GM21619 (cell line): ENCODE data around the gene ASB18.
"Not testable (repeated sequence)": the region's sequence is repeated elsewhere in the genome, so short reads cannot be mapped to it uniquely, and the experiment has no call there.

ENCODE experiments used
- ATAC-seq: cut with Tn5 transposase; IDR thresholded peaks from one replicate; pipeline ENCODE4 v1.9.1; 2021; ENCODE audit not compliant: unreplicated experiment

The ASB18 gene

DNA sequence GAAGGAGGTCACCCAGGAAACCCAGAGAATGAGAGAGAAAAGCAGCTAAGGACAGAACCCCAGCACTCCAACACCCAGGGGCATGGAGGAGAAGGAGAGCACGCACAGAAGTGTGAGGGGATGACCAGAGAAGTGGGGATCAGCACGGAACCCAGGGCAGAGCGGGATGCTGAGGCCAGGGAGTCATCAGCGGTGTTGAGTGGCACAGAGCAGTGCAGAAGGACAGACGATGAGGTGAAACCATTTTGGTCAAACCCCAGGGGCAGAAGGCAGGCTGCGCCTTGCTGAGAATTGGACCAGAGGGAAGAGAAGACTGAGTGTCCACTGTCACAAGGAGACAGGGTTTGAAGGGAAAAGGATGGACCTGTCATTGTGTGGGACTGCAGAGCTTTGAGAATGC, 23.4 kb upstream of the ASB18 start:
- ATAC-seq, result no peak

DNA sequence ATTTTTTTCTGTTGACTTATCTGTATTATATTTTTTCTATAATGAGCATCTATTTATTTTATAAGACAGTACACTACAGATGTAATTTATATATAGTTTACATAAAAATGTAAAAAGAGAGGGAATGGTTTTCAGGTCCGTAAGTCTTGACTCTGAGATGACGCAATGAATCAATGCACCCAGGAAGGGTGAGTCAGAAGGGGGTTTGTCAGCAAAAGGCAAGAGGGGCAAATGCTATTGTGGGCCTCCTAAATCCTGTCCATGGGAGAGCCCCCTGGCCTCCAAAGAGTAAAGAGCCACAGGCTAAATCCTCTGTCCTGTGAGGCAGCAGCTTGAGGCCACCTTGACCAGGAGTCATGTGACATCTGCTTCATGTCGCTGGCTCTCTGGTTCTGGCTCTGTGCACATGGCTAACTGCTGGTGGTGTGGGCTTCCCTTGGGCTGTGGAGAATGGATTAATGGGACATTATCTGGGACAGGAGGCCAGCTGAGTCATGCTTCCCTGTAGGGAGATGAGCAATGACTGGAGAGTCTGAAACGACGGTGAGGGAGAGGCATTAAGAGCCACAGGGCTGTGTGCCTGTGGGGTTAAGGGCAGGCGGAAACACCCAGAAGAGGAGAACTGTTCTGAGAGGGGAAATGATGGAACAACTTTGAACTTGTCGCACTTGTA, 22.8 kb upstream of the ASB18 start:
- ATAC-seq, result no peak

GRCh38 chr2:236284208-236284607, 20.0 kb upstream of the ASB18 start:
- no peak for ATAC-seq

DNA sequence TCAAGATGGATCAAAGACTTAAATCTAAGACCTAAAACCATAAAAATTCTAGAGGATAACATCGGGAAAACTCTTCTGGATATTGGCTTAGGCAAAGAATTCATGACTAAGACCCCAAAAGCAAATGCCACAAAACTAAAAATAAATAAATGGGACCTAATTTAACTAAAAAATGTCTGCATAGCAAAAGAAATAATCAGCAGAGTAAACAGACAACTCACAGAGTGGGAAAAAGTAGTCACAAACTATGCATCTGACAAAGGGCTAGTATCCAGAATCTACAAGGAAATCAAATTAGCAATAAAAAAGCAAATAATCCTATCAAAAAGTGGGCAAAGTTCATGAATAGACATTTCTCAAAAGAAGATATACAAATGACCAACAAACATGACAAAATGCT, 18.2 kb upstream of the ASB18 start:
- ATAC-seq, result no peak

- no peak for ATAC-seq
These were observed 17.2 kb upstream of the ASB18 start for GRCh38 chr2:236281423-236281822.

DNA sequence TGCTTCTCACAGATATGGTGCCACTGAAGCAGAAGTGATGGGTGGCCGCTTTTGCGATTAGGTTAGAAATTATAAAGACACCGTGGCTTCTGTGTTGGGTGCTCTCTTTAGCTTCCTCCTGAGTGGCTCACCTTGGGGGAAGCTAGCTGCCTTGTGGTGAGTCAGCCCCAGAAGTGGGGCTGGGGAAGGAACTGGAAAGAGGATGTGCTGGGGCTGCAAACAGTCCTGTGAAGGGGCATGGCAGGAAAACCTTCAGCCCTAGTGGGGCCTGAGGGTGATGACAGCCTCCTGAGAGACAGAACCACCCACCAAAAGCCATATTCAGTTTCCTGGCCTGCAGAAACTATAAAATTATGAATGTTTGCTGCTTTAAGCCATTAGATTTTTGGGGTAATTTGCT, 8.9 kb upstream of the ASB18 start:
- no peak for ATAC-seq

GRCh38 chr2:236271851-236272250, 7.6 kb upstream of the ASB18 start:
- ATAC-seq, result no peak

- ATAC-seq, result not testable (repeated sequence)
These were observed 5.7 kb upstream of the ASB18 start for GRCh38 chr2:236269876-236270275.

GRCh38 chr2:236265675-236266074, 1.5 kb upstream of the ASB18 start:
- no peak for ATAC-seq

- ATAC-seq, result no peak
These were observed 2.0 kb downstream of the ASB18 start for GRCh38 chr2:236262238-236262637.

DNA sequence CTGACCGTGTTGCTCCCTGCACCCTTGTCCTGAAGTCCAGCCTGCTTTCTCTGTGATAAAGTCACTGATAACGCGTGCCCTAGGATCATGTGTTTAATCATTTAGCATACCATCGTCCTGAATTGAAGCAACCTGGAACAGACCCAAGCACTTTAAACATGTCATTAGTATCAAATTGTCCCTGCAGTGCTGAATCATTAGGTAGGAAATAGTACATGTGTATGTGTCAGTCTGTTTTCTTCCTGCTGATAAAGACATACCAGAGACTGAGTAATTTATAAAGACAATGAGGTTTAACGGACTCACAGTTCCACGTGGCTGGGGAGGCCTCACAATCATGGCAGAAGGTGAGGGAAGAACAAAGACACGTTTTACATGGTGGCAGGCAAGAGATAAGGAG, 2.8 kb downstream of the ASB18 start:
- no peak for ATAC-seq

DNA sequence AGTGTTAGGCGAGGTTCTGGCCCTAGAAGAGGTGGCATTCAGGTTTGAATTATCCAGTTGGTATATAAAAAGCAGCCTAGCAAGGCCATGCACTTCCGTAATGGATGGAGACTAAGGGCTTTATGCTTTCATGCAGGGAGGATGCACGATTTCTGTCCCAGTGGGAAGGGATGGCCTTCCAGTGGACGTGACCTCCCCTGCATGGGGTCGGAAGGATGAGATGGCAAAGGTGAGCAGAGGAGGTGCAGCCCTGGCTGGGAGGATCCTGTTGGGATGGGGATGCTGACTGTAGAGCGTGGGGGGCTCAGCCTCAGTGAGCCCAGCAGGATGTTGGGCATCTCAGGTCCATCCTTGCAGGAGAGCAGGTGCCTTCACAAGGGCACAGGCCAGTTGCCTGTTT, 4.8 kb downstream of the ASB18 start:
- ATAC-seq, result no peak

GRCh38 chr2:236257575-236257974, 6.6 kb downstream of the ASB18 start:
- no peak for ATAC-seq

GRCh38 chr2:236257136-236257535, 7.1 kb downstream of the ASB18 start:
- no peak for ATAC-seq

GRCh38 chr2:236256366-236256985, 7.7 kb downstream of the ASB18 start:
- ATAC-seq, result no peak

DNA sequence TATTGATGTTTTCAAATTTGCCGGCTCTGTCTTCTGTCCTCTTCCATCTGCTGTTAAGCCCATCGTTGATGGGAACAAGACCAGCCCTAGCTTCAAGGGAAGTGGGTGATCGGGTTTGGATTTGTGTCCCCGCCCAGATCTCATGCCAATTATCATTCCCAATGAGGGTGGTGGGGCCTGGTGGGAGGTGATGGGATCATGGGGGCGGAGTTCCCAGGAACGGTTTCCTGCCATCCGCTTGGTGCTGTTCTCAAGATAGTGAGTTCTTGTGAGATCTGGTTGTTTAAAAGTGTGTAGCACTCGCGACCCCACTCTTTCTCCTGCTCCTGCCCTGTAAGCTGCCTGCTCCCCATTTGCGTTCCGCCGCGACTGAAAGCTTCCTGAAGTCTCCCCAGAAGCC, 9.5 kb downstream of the ASB18 start:
- ATAC-seq, result no peak

GRCh38 chr2:236254001-236254400, 10.2 kb downstream of the ASB18 start:
- ATAC-seq, result no peak

DNA sequence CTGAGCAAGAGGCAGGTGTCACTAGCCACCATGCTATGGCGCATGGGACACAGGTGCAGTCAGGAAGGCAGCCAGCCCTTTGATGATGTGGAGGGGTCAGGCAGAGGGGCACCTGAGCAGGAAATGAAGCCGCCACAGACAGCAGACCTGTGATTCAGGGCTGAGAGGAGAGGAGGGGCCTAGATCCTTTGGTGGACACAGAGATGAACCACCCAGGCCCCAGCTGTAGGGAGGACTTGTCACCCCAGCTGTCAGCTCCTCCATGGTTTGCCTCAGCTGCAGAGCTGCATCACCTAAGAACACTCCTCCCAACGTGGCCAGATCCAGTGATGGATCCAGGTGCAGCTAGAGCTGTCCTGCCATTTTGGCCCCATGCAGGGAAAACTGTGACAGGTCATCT, 11.6 kb downstream of the ASB18 start:
- ATAC-seq, result no peak

- no peak for ATAC-seq
These were observed 13.2 kb downstream of the ASB18 start for GRCh38 chr2:236250909-236251579.

GRCh38 chr2:236250286-236250685, 13.9 kb downstream of the ASB18 start:
- ATAC-seq, result no peak

- ATAC-seq, result no peak
These were observed 15.1 kb downstream of the ASB18 start for GRCh38 chr2:236249066-236249465.

DNA sequence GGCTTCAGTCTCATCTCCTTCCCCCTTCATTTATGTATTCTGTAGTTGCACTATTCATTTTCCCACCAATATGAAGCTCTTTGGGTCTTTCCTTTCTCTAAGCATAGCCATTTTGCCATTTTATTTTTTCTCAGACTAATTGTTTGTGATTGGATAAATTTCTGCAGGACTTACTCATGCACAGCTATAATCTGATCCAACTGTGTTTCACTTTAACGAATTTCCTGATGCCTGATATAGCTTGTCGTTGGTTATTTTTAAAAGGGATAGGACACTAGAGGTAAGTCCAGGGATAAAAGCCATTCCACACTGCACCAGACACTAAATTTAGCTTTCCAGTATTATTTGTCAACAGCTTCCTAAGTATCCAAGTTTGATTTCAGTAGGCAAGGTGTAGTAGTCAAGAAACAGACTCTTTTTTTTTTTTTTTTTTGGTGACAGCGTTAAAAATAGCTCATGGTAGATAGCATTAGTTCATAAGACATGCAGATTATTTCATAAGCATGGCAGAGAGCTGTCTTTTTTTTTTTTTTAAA, 17.4 kb downstream of the ASB18 start:
- ATAC-seq, result no peak
